H9 (cell line): Measurements from ENCODE around the gene PVALB. TPM values are rescaled to one million over a fixed set of nuclear protein-coding genes. Genes with fewer than 3 reads are reported as not detected.

Source experiments
- DNase-seq: peaks from one replicate; pipeline ENCODE4 v3.0.0-alpha.2; 2017
- H2AFZ ChIP-seq: one replicate; pipeline ENCODE4 v1.6.1; 2013; ENCODE audit warnings: mild to moderate bottlenecking, low read length, control low read depth, moderate library complexity
- H2AK5ac ChIP-seq: 2 replicates; pipeline ENCODE4 v1.6.1; 2013; ENCODE audit warnings: low read length, control low read depth, mixed read lengths; ENCODE audit not compliant: insufficient read length
- H2BK120ac ChIP-seq: one replicate; pipeline ENCODE4 v1.6.1; 2013; ENCODE audit warnings: low read depth, mild to moderate bottlenecking, low read length, control low read depth, inconsistent platforms; ENCODE audit not compliant: poor library complexity, severe bottlenecking
- H2BK12ac ChIP-seq: 2 replicates; pipeline ENCODE4 v1.6.1; 2013; ENCODE audit warnings: low read length, control low read depth, mixed read lengths, low read depth; ENCODE audit not compliant: insufficient read length
- H2BK15ac ChIP-seq: 2 replicates; pipeline ENCODE4 v1.6.1; 2013; ENCODE audit warnings: low read depth, low read length, control low read depth
- H2BK20ac ChIP-seq: one replicate; pipeline ENCODE4 v1.6.1; 2013; ENCODE audit warnings: low read depth, mild to moderate bottlenecking, low read length, control low read depth, inconsistent platforms; ENCODE audit not compliant: poor library complexity, severe bottlenecking
- H2BK5ac ChIP-seq: 2 replicates; pipeline ENCODE4 v1.6.1; 2013; ENCODE audit warnings: low read length, control low read depth, mixed read lengths; ENCODE audit not compliant: insufficient read length
- H3K14ac ChIP-seq: 2 replicates; pipeline ENCODE4 v1.6.1; 2013; ENCODE audit warnings: low read length, control low read depth; ENCODE audit not compliant: insufficient read depth
- H3K18ac ChIP-seq: 2 replicates; pipeline ENCODE4 v1.6.1; 2013; ENCODE audit warnings: low read depth, mild to moderate bottlenecking, mixed read lengths, low read length, control low read depth; ENCODE audit not compliant: insufficient read length
- H3K23ac ChIP-seq: 2 replicates; pipeline ENCODE4 v1.6.1; 2013; ENCODE audit warnings: low read length, control low read depth, mixed read lengths, low read depth; ENCODE audit not compliant: insufficient read length
- H3K23me2 ChIP-seq: 2 replicates; pipeline ENCODE4 v1.6.1; 2013; ENCODE audit warnings: low read depth, mild to moderate bottlenecking, mixed read lengths, low read length, control low read depth; ENCODE audit not compliant: insufficient read length, poor library complexity, severe bottlenecking
- H3K27ac ChIP-seq: 2 replicates; pipeline ENCODE4 v1.5.1; 2013; ENCODE audit warnings: low read length, control low read depth, mixed read lengths, low read depth; ENCODE audit not compliant: insufficient read length
- H3K27me3 ChIP-seq: 2 replicates; pipeline ENCODE4 v1.6.1; 2013; ENCODE audit warnings: low read length, control low read depth, inconsistent platforms; ENCODE audit not compliant: insufficient read depth
- H3K4ac ChIP-seq: 2 replicates; pipeline ENCODE4 v1.6.1; 2013; ENCODE audit warnings: low read depth, mild to moderate bottlenecking, control low read depth, inconsistent platforms, low read length, moderate library complexity
- H3K4me1 ChIP-seq: 2 replicates; pipeline ENCODE4 v1.6.1; 2013; ENCODE audit warnings: low read length, control low read depth, inconsistent platforms; ENCODE audit not compliant: insufficient read depth
- H3K4me2 ChIP-seq: 2 replicates; pipeline ENCODE4 v1.6.1; 2013; ENCODE audit warnings: low read length, control low read depth, mixed read lengths; ENCODE audit not compliant: insufficient read length, insufficient read depth
- H3K56ac ChIP-seq: 2 replicates; pipeline ENCODE4 v1.6.1; 2013; ENCODE audit warnings: low read depth, mild to moderate bottlenecking, mixed read lengths, low read length, control low read depth; ENCODE audit not compliant: insufficient read length
- H3K79me1 ChIP-seq: 2 replicates; pipeline ENCODE4 v1.6.1; 2013; ENCODE audit warnings: low read depth, mild to moderate bottlenecking, moderate library complexity, low read length, control low read depth, inconsistent platforms; ENCODE audit not compliant: insufficient read depth, poor library complexity, severe bottlenecking
- H3K79me2 ChIP-seq: 2 replicates; pipeline ENCODE4 v1.6.1; 2013; ENCODE audit warnings: low read length, control low read depth, inconsistent platforms; ENCODE audit not compliant: insufficient read depth
- H3K9ac ChIP-seq: 2 replicates; pipeline ENCODE4 v1.6.1; 2013; ENCODE audit warnings: low read length, control low read depth, mixed read lengths; ENCODE audit not compliant: insufficient read length; ENCODE audit errors: extremely low read depth
- H3K9me3 ChIP-seq: one replicate; pipeline ENCODE4 v1.6.1; 2013; ENCODE audit warnings: low read depth, low read length, inconsistent platforms; ENCODE audit not compliant: control insufficient read depth
- H3T11ph ChIP-seq: one replicate; pipeline ENCODE4 v1.6.1; 2013; ENCODE audit warnings: mild to moderate bottlenecking, low read length, control low read depth, inconsistent platforms
- H4K20me1 ChIP-seq: one replicate; pipeline ENCODE4 v1.6.1; 2013; ENCODE audit not compliant: control insufficient read depth, insufficient read length, insufficient read depth
- H4K5ac ChIP-seq: 2 replicates; pipeline ENCODE4 v1.6.1; 2013; ENCODE audit warnings: low read depth, mild to moderate bottlenecking, mixed read lengths, low read length, control low read depth; ENCODE audit not compliant: insufficient read length
- H4K8ac ChIP-seq: replicated peaks from 2 replicates; pipeline ENCODE4 v1.6.1; 2013; ENCODE audit warnings: low read length, control low read depth, mixed read lengths, low read depth; ENCODE audit not compliant: insufficient read length
- H4K91ac ChIP-seq: 2 replicates; pipeline ENCODE4 v1.6.1; 2013; ENCODE audit warnings: low read depth, mild to moderate bottlenecking, moderate library complexity, mixed read lengths, low read length, control low read depth; ENCODE audit not compliant: insufficient read length
- H3K27ac Mint-ChIP-seq, 3 experiments: 2 replicates in 2 of 3; 3 replicates in 1 of 3; pipeline ENCODE4 v1.8.0; 2020 to 2021; ENCODE audit warnings: mixed read lengths in 3 of 3, mild to moderate bottlenecking in 1 of 3, moderate library complexity in 1 of 3
- H3K27me3 Mint-ChIP-seq: 2 replicates; pipeline ENCODE4 v1.8.0; 2021; ENCODE audit warnings: low read depth, mild to moderate bottlenecking, moderate library complexity, mixed read lengths
- H3K36me3 Mint-ChIP-seq, 3 experiments: 2 replicates in 2 of 3; 3 replicates in 1 of 3; pipeline ENCODE4 v1.8.0; 2020 to 2021; ENCODE audit warnings: low read depth in 3 of 3, mixed read lengths in 3 of 3; ENCODE audit not compliant: insufficient read depth in 1 of 3
- H3K4me1 Mint-ChIP-seq, 2 experiments: 2 replicates each; pipeline ENCODE4 v1.8.0; 2020; ENCODE audit warnings: mixed read lengths in 2 of 2
- H3K4me3 Mint-ChIP-seq, 2 experiments: 2 replicates in 1 of 2; 3 replicates in 1 of 2; pipeline ENCODE4 v1.8.0; 2020 to 2021; ENCODE audit warnings: mild to moderate bottlenecking in 2 of 2, mixed read lengths in 2 of 2, moderate library complexity in 1 of 2
- H3K9me3 Mint-ChIP-seq, 2 experiments: 2 replicates in 1 of 2; 3 replicates in 1 of 2; pipeline ENCODE4 v1.8.0; 2020; ENCODE audit warnings: mild to moderate bottlenecking in 2 of 2, mixed read lengths in 2 of 2, moderate library complexity in 1 of 2
- WGBS: extraction: QIAGEN DNeasy Blood & Tissue Kit; methylation state at CpG from one replicate; pipeline ENCODE4 v1.1.7; 2013; ENCODE audit warnings: missing lambda C conversion rate, low lambda C conversion rate, mixed read lengths; ENCODE audit not compliant: insufficient read length; ENCODE audit errors: extremely low coverage; 5-methylcytosine and 5-hydroxymethylcytosine counted together
- total RNA-seq: library from RNA; stranded (reverse); gene quantifications from 2 replicates; pipeline ENCODE4 v1.2.1, GENCODE V29; 2021
- TF ChIP-seq, protein P1 (sequence below): fragments of 200-600 bp; sonication (generic); conservative IDR thresholded peaks from 3 replicates; pipeline ENCODE4 v1.8.0; 2021; ENCODE audit warnings: antibody characterized with exemption, mild to moderate bottlenecking

PVALB gene
- total RNA-seq, 1 experiment from 2014 or later: 2.7 TPM

DNA sequence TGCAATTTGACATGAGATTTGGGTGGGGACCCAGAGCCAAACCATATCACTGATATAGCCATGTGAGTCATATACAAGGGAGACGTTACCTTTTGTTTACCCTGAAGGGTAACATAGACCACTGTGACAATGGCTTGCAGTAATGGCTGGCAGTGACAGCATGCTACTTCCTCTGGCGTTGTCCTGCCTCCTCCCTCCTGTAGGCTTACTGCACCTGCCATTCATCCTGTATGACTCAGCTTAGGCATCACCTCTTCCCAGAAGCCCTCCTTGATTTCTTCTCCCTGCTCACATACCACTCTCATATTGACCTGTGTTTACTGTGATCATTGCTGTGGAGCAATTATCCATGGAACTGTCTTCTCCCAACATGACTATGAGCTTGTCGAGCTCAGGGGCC lies 12.0 kb upstream of the PVALB start:
- H3K14ac ChIP-seq: no peak overlapping the region

More for the DNA sequence above, 12.0 kb upstream of the PVALB start:
- H3K23me2 ChIP-seq: no peaks in the 10 kb centered on the region
- no peak overlapping the region for H2BK120ac ChIP-seq
- H2AFZ ChIP-seq: no peak overlapping the region
- H2BK15ac ChIP-seq: no peak overlapping the region
- H3K23ac ChIP-seq: no peak overlapping the region
- H4K20me1 ChIP-seq: no peaks in the 10 kb centered on the region
- H4K5ac ChIP-seq: no peak overlapping the region
- no CpG with 5 or more reads among the region's 3 CpGs for WGBS
- H3K9me3 Mint-ChIP-seq: no peaks in the 10 kb centered on the region; a peak in 1 of 5 replicates
- no peak overlapping the region for H4K91ac ChIP-seq
- no peaks in the 10 kb centered on the region for H3K4me1 ChIP-seq
- no peak overlapping the region for H2BK20ac ChIP-seq
- no peak overlapping the region for H3K4me2 ChIP-seq
- H3K9ac ChIP-seq: no peak overlapping the region
- H3K4ac ChIP-seq: no peak overlapping the region
- H3K4me1 Mint-ChIP-seq: peaks cover 7 to 19% of the 10 kb centered on the region in 2 experiments
- H3K27ac Mint-ChIP-seq: no peak overlapping the region
- H4K8ac ChIP-seq: no peak overlapping the region
- H3K4me3 Mint-ChIP-seq: no peak overlapping the region
- no peak overlapping the region for H3T11ph ChIP-seq
- H3K9me3 ChIP-seq: no peaks in the 10 kb centered on the region
- H3K27me3 Mint-ChIP-seq: peaks cover 31% of the 10 kb centered on the region
- no peak overlapping the region for H2AK5ac ChIP-seq
- no peaks in the 10 kb centered on the region for H3K79me1 ChIP-seq
- no peaks in the 10 kb centered on the region for H3K36me3 Mint-ChIP-seq
- no peaks in the 10 kb centered on the region; the same call in 1 of the 2 replicates for H3K79me2 ChIP-seq
- no peak overlapping the region for H3K27ac ChIP-seq
- no peak overlapping the region for H2BK12ac ChIP-seq
- TF ChIP-seq, protein P1, sequence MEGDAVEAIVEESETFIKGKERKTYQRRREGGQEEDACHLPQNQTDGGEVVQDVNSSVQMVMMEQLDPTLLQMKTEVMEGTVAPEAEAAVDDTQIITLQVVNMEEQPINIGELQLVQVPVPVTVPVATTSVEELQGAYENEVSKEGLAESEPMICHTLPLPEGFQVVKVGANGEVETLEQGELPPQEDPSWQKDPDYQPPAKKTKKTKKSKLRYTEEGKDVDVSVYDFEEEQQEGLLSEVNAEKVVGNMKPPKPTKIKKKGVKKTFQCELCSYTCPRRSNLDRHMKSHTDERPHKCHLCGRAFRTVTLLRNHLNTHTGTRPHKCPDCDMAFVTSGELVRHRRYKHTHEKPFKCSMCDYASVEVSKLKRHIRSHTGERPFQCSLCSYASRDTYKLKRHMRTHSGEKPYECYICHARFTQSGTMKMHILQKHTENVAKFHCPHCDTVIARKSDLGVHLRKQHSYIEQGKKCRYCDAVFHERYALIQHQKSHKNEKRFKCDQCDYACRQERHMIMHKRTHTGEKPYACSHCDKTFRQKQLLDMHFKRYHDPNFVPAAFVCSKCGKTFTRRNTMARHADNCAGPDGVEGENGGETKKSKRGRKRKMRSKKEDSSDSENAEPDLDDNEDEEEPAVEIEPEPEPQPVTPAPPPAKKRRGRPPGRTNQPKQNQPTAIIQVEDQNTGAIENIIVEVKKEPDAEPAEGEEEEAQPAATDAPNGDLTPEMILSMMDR: no peak
- H2BK5ac ChIP-seq: no peak overlapping the region
- no peak for DNase-seq
- no peak overlapping the region for H3K56ac ChIP-seq
- no peak overlapping the region for H3K18ac ChIP-seq
- no peaks in the 10 kb centered on the region for H3K27me3 ChIP-seq
